Measurements from ENCODE around the gene SMC2.

Gene SMC2

DNA sequence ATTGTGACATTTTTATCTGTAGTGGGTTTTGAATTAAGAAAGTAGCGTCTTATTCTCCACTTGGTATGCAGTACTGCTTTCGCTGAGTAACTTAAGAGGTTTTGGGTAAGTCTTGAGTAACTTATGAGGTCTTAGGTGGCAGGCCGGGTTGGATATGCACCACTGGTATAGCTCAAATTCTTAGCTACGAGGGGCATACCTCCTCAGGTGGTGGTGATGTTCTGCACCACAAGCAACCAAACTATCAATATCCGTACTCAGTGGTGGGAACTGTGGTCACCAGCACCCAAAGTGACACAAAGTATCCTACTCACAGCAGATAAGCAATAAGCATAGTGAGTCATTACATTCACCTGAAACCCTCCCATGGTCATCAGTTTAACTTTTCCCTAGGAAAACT is 13.7 kb downstream of the SMC2 start:
- DNase-seq: no peak

- DNase-seq: no peak
Observed at GRCh38 chr9:104108315-104108714, 14.2 kb downstream of the SMC2 start.

GRCh38 chr9:104110509-104110908 is 16.4 kb downstream of the SMC2 start:
- DNase-seq: no peak

DNA sequence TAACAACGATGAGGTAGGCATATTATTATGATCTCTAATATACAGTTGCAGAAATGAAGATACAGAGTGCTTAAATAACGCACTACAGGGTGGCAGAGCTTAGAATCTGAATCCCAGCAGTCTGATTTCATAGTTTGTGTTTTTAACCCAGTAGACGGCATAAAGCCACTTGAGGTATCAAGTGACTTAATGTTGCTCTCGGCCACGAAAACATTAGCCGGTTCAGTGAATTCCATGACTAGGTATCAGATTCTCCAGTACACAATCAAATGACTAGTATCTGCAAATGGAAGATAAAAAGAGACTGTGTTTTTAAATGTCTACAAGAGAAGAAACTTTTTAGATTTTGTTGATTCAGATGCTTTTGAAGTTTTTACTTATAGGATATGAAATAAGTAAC is 24.8 kb downstream of the SMC2 start:
- DNase-seq: no peak

DNA sequence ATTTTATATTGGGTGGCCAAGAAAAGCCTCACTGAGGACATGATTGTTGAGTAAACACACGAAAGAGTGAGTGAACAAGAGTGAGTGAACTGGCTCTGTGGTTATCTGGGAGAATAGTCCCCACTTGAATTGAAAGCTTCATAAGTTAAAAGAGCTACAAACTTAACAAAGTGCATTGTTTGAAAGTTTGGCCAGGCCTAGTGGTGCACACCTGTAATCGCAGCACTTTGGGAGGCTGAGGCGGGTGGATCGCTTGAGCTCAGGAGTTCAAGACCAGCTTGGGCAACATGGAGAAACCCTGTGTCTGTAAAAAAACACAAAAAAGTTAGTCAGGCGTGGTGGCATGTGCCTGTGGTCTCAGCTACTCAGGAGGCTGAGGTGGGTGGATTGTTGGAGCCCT is 26.9 kb downstream of the SMC2 start:
- DNase-seq: no peak

- no peak for DNase-seq
Observed at GRCh38 chr9:104138243-104138868, 44.2 kb downstream of the SMC2 start.

GRCh38 chr9:104142799-104143549 is 48.9 kb downstream of the SMC2 start:
- no peak for DNase-seq

GRCh38 chr9:104143550-104143910 is 49.4 kb downstream of the SMC2 start:
- DNase-seq: no peak

DNA sequence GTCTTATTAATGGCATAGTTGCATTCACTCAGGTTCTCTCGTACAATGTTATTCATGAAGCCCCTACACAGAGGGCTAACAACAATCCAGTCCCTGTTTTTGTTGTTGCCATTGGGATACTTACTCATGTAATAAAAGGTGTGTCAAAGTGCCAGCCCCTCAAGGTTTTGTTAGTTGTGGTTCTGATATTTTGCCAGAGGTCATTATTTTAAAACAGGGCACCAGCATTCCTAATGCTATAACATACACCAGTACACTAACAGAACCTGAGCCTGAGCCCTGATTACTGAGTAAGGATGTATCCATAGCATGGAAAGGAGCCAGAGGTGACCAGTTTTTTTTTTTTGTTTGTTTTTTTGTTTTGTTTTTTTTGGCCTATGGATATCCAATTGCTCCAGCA is 50.2 kb downstream of the SMC2 start:
- DNase-seq: no peak

GRCh38 chr9:104173067-104173466 is 79.0 kb downstream of the SMC2 start:
- no peak for DNase-seq

DNA sequence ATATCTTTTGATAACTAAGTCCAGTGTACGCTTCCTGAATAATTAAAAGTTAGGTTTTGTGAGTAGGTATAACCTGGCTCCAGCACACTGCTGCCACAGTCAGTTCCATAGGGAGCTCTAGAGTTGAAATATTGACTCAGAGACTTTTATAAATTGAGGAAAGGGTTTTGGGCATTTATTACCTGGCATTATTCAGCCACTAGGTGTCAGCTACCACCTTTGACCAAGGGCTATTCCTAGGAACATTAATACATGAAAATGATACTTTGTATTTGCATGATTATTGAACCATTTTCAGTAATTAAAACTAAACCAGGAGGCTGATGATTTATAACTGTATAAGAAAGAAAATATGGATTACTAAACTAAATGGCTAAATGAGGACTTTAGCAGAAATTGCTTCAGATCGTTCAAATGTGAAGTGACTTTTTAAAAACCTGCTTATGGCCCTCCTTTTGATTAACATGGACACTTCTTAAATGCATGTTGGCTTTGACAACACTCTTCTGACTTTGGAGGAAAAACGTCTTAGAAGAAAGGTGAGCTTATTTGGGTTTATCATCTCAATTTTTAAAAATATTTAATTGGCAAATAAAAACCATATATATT is 83.0 kb downstream of the SMC2 start:
- peak; percentile 1 for DNase-seq

- no peak for DNase-seq
Observed at GRCh38 chr9:104177676-104178075, 83.6 kb downstream of the SMC2 start.
